Sigmoid colon (tissue), 7 donors: ENCODE results near the gene LSM11. TPM values are rescaled to one million over a fixed set of nuclear protein-coding genes. Genes with fewer than 3 reads are reported as not detected.

Experiments used
- DNase-seq: peaks from one replicate; pipeline ENCODE4 v3.0.0-alpha.2; 2019
- H3K27ac ChIP-seq, 4 donors: fragments of 200-600 bp; sonication (generic); one replicate each; pipeline ENCODE4 v1.5.1; 2016 to 2019; ENCODE audit warnings: mild to moderate bottlenecking in 1 of 4
- H3K27me3 ChIP-seq, 3 donors: fragments of 200-600 bp; sonication (generic); one replicate each; pipeline ENCODE4 v1.5.1; 2019; ENCODE audit warnings: mild to moderate bottlenecking in 1 of 3
- H3K36me3 ChIP-seq, 4 donors: fragments of 200-600 bp; sonication (generic); one replicate each; pipeline ENCODE4 v1.5.1; 2016 to 2019
- H3K4me1 ChIP-seq, 4 donors: fragments of 200-600 bp; sonication (generic); one replicate each; pipeline ENCODE4 v1.5.1; 2017 to 2019
- H3K4me3 ChIP-seq, 4 donors: fragments of 200-600 bp; sonication (generic); one replicate each; pipeline ENCODE4 v1.5.1; 2017 to 2019; ENCODE audit warnings: mild to moderate bottlenecking in 2 of 4, moderate library complexity in 1 of 4
- H3K9me3 ChIP-seq, 4 donors: fragments of 200-600 bp in 3 of 4; sonication (generic) in 3 of 4; one replicate each; pipeline versions ENCODE4 v1.5.1 to v1.6.1; 2013 to 2019
- CTCF ChIP-seq, 4 experiments: fragments of 450-650 bp in 3 of 4; fragments of 200-600 bp in 1 of 4; IDR thresholded peaks; one replicate each; pipeline ENCODE4 v1.5.1; 2016 to 2019; ENCODE audit warnings: antibody characterized with exemption in 4 of 4, mild to moderate bottlenecking in 3 of 4, moderate library complexity in 2 of 4
- EP300 ChIP-seq, 4 donors: sonication (generic); formaldehyde crosslinking; IDR thresholded peaks; one replicate each; pipeline ENCODE4 v1.6.1; 2017; ENCODE audit warnings: antibody characterized with exemption in 4 of 4
- POLR2A ChIP-seq, 2 donors: fragments of 450-650 bp; IDR thresholded peaks; one replicate each; pipeline ENCODE4 v1.6.1; 2016; ENCODE audit warnings: antibody characterized with exemption in 2 of 2, mild to moderate bottlenecking in 2 of 2, moderate library complexity in 2 of 2
- POLR2AphosphoS5 ChIP-seq, 4 donors: sonication (generic); formaldehyde crosslinking; IDR thresholded peaks; one replicate each; pipeline ENCODE4 v1.6.1; 2017; ENCODE audit warnings: antibody characterized with exemption in 4 of 4
- WGBS, 2 donors: extraction: QIAGEN DNeasy Blood & Tissue Kit; methylation state at CpG; one replicate each; pipeline ENCODE4 v1.1.7; 2013; 5-methylcytosine and 5-hydroxymethylcytosine counted together
- intact Hi-C: fragments of 100-400 bp; cut with DNase I; formaldehyde crosslinking; loops from one replicate; pipeline ENCODE4 v1.15.1; 2023
- polyA plus RNA-seq, 3 donors: library from polyadenylated mRNA; stranded (reverse); fragments of 200-250 nt; gene quantifications; one replicate each; pipeline ENCODE4 v1.2.3, GENCODE V29; 2013
- total RNA-seq, 4 donors: library from RNA; depleted of rRNA; stranded (reverse); fragments of >200 nt; gene quantifications; one replicate each; pipeline ENCODE4 v1.1.0, GENCODE V29; 2016
- donor health status: healthy with polysubstance abuse.
- donor health status: Bipolar disorder and iron deficiency.
- donor health status: healthy.

The LSM11 gene
- total and polyA plus RNA-seq, 7 donors, result 0.60 to 16.6 (median 12.1) TPM

DNA sequence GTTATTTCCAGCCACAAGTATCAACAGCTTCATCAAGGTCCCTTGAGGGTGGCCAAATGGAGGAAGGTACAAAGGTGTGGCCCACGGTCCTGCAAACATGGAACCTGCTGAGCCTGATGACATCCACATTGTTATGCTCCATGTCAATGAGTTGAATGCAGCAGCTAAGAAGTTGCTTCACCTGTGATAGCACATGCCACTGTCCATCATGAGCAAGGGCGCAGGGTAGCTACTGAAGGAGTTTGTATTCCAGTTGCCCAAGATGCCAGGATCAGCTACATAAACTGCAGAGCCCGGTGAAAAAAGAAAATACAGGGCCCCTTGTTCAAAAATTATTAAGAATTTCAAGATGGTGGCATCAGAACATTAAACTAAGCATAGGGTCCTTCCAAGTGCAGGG is 24.2 kb downstream of the LSM11 start:
- WGBS, 2 donors, result 79 to 96% methylated on average over 3 of the region's 3 CpGs
- Histone ChIP-seq H3K9me3 (no peaks in the 10 kb centered on the region), H3K4me3 (no peak overlapping the region), H3K27me3 (no peaks in the 10 kb centered on the region), H3K36me3 (no peaks in the 10 kb centered on the region), H3K4me1 (no peaks in the 10 kb centered on the region), H3K27ac (no peak overlapping the region)
- intact Hi-C loops, result no loop called here
- no peak for TF ChIP-seq EP300 (IDR thresholded peaks at IDR 0.05)
- no peak for TF ChIP-seq CTCF (IDR thresholded peaks at IDR 0.05)
- no peak for TF ChIP-seq POLR2AphosphoS5 (IDR thresholded peaks at IDR 0.05)
- no peak for DNase-seq

DNA sequence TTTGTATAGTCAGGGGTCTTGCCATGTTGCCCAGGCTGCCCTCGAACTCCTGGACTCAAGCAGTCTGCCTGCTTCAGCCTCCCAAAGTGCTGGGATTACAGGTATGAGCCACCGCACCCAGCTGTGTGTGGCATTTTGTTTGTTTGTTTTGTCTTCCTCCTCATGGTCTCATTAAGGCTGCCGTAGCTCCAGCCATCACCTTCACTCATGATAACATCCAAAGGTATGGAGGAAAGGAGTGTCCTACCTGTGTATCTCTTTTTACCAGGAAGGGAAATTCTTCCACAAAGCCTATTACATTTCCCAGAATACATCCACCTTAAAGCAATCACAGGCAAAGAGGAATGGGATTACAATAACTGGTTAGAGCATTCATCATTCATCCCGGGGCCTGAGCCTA is 27.2 kb downstream of the LSM11 start:
- no peak for DNase-seq
- no peaks in the 10 kb centered on the region for H3K36me3 ChIP-seq
- no peak for TF ChIP-seq EP300 (IDR thresholded peaks at IDR 0.05)
- no peak for TF ChIP-seq CTCF (IDR thresholded peaks at IDR 0.05)
- TF ChIP-seq POLR2A (IDR thresholded peaks at IDR 0.05), result no peak
- no peak for TF ChIP-seq POLR2AphosphoS5 (IDR thresholded peaks at IDR 0.05)
- H3K4me3 ChIP-seq, result no peak overlapping the region
- intact Hi-C loops, result no loop called here
- H3K27ac ChIP-seq, result no peak overlapping the region
- 93 to 97% methylated on average over 4 of the region's 4 CpGs for WGBS, 2 donors
- H3K9me3 ChIP-seq, result no peaks in the 10 kb centered on the region
- H3K27me3 ChIP-seq, result no peaks in the 10 kb centered on the region
- H3K4me1 ChIP-seq, result no peaks in the 10 kb centered on the region

DNA sequence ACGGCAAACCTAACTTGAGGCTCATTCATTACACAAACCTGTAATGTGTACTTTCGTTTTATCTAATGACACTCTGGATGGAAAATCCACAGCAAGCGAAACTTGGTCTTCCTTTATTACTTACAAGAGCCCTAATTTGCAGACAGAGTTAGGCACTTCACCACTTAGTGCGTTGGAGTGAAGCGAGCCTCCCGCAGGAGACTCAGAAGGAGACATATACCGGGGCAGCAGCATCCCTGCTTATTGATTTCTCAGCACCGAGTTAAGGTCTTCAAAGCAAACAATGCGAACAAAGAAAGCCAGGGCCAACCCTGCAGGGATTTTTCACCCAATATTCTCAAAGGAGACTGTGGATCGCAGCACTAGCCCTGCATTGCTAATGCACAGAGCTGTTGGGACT is 28.6 kb downstream of the LSM11 start:
- 79 to 87% methylated on average over 10 of the region's 10 CpGs for WGBS, 2 donors
- TF ChIP-seq CTCF (IDR thresholded peaks at IDR 0.05), result no peak
- TF ChIP-seq EP300 (IDR thresholded peaks at IDR 0.05), result no peak
- no peak for TF ChIP-seq POLR2A (IDR thresholded peaks at IDR 0.05)
- no peak for TF ChIP-seq POLR2AphosphoS5 (IDR thresholded peaks at IDR 0.05)

DNA sequence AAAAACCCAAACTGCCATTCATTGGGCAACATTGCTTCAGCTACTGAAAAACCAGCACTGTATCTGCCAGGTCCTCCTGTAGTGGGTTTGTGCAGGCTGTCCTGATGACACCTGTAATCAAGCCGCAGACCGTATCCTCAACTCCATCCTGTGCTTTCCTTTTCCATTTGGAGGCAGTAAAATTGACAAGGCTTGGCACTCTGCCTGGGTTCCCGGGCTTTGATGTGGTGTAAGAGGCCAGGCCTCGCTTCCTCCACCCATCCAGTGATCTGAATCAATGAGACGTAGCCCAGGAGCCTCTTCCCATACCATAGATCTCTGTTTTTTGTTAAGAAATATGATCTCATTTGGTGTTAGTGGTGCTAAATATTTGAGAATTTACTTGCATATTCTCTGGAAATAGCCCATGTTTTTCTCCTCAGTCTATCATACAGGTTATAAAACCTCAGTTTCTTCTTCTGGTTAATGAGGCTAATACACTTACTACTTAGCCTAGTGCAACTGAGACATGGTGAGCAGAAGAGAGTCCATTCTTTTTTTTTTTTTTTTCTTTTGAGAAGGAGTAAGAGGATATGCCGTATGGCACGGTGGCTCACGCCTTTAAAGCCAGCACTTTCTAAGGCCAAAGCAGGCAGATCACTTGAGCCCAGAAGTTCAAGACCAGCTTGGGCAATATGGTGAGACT is 34.8 kb downstream of the LSM11 start:
- intact Hi-C loops, result no loop called here
- H3K36me3 ChIP-seq, result peaks cover 0 to 3% (median 0%) of the 10 kb centered on the region in 4 donors
- no peaks in the 10 kb centered on the region for H3K9me3 ChIP-seq
- no peak overlapping the region for H3K27ac ChIP-seq
- DNase-seq, result no peak
- H3K4me3 ChIP-seq, result no peak overlapping the region
- H3K27me3 ChIP-seq, result no peaks in the 10 kb centered on the region
- peaks cover 0 to 3% (median 0%) of the 10 kb centered on the region in 4 donors for H3K4me1 ChIP-seq
- WGBS, 2 donors, result 43 to 65% methylated on average over 8 of the region's 8 CpGs
- no peak for TF ChIP-seq CTCF (IDR thresholded peaks at IDR 0.05)
- no peak for TF ChIP-seq POLR2A (IDR thresholded peaks at IDR 0.05)
- no peak for TF ChIP-seq POLR2AphosphoS5 (IDR thresholded peaks at IDR 0.05)
- TF ChIP-seq EP300 (IDR thresholded peaks at IDR 0.05), result no peak

More for the DNA sequence above, 28.6 kb downstream of the LSM11 start:
- DNase-seq, result no peak
- Histone ChIP-seq H3K4me1 (no peaks in the 10 kb centered on the region), H3K27ac (no peak overlapping the region), H3K36me3 (no peaks in the 10 kb centered on the region), H3K4me3 (no peak overlapping the region), H3K9me3 (no peaks in the 10 kb centered on the region), H3K27me3 (no peaks in the 10 kb centered on the region)
- intact Hi-C loops, result no loop called here

- WGBS, 2 donors, result 79 to 92% methylated on average over 6 of the region's 6 CpGs
These were observed 35.7 kb downstream of the LSM11 start for GRCh38 chr5:157779221-157779620.

More at GRCh38 chr5:157779221-157779620, 35.7 kb downstream of the LSM11 start:
- intact Hi-C loops, result no loop called here
- Histone ChIP-seq H3K9me3 (no peaks in the 10 kb centered on the region), H3K27me3 (no peaks in the 10 kb centered on the region), H3K4me1 (peaks cover 0 to 3% (median 0%) of the 10 kb centered on the region in 4 donors), H3K36me3 (peaks cover 0 to 12% (median 0%) of the 10 kb centered on the region in 4 donors), H3K27ac (no peak overlapping the region), H3K4me3 (no peak overlapping the region)
- no peak for DNase-seq
- TF ChIP-seq POLR2AphosphoS5 (IDR thresholded peaks at IDR 0.05) (no peak), CTCF (IDR thresholded peaks at IDR 0.05) (no peak), EP300 (IDR thresholded peaks at IDR 0.05) (no peak), POLR2A (IDR thresholded peaks at IDR 0.05) (no peak)
